RPMI8226 (cell line): Measurements from ENCODE around the gene TBK1.
"Not testable (repeated sequence)": the region's sequence is repeated elsewhere in the genome, so short reads cannot be mapped to it uniquely, and the experiment has no call there.

Experiments used
- DNase-seq: peaks from one replicate; pipeline ENCODE4 v3.0.0-alpha.2; 2015

The TBK1 gene

GRCh38 chr12:64497903-64498302 lies 46.0 kb downstream of the TBK1 start:
- no peak for DNase-seq

GRCh38 chr12:64500394-64500793 lies 48.5 kb downstream of the TBK1 start:
- no peak for DNase-seq

- no peak for DNase-seq
These were observed 49.6 kb downstream of the TBK1 start for GRCh38 chr12:64501486-64501885.

GRCh38 chr12:64506955-64507354 lies 55.0 kb downstream of the TBK1 start:
- DNase-seq, result no peak

GRCh38 chr12:64510667-64511066 lies 58.7 kb downstream of the TBK1 start:
- no peak for DNase-seq

- DNase-seq, result no peak
These were observed 66.5 kb downstream of the TBK1 start for GRCh38 chr12:64518396-64518795.

- DNase-seq, result no peak
These were observed 69.9 kb downstream of the TBK1 start for GRCh38 chr12:64521833-64522232.

GRCh38 chr12:64522316-64522715 lies 70.4 kb downstream of the TBK1 start:
- DNase-seq, result no peak

- DNase-seq, result no peak
These were observed 70.9 kb downstream of the TBK1 start for GRCh38 chr12:64522807-64523206.

- not testable (repeated sequence) for DNase-seq
These were observed 71.9 kb downstream of the TBK1 start for GRCh38 chr12:64523565-64524444.

GRCh38 chr12:64525461-64526160 lies 73.7 kb downstream of the TBK1 start:
- DNase-seq, result no peak

GRCh38 chr12:64526859-64527258 lies 74.9 kb downstream of the TBK1 start:
- DNase-seq, result no peak

GRCh38 chr12:64528616-64529015 lies 76.7 kb downstream of the TBK1 start:
- no peak for DNase-seq

- DNase-seq, result no peak
These were observed 78.6 kb downstream of the TBK1 start for GRCh38 chr12:64530566-64530965.

- DNase-seq, result no peak
These were observed 79.9 kb downstream of the TBK1 start for GRCh38 chr12:64531665-64532334.

GRCh38 chr12:64532734-64533351 lies 80.9 kb downstream of the TBK1 start:
- DNase-seq, result no peak

GRCh38 chr12:64534672-64535199 lies 82.8 kb downstream of the TBK1 start:
- no peak for DNase-seq

GRCh38 chr12:64538121-64538520 lies 86.2 kb downstream of the TBK1 start:
- no peak for DNase-seq

GRCh38 chr12:64542409-64543047 lies 90.6 kb downstream of the TBK1 start:
- DNase-seq, result not testable (repeated sequence)

GRCh38 chr12:64544371-64545080 lies 92.6 kb downstream of the TBK1 start:
- no peak for DNase-seq

GRCh38 chr12:64545081-64545382 lies 93.1 kb downstream of the TBK1 start:
- no peak for DNase-seq

- DNase-seq, result no peak
These were observed 97.2 kb downstream of the TBK1 start for GRCh38 chr12:64549108-64549507.
